GM21576 (cell line): ENCODE results near the gene S100G.
"Not testable (repeated sequence)": the region's sequence is repeated elsewhere in the genome, so short reads cannot be mapped to it uniquely, and the experiment has no call there.

Experiments
- ATAC-seq: cut with Tn5 transposase; IDR thresholded peaks from one replicate; pipeline ENCODE4 v1.9.1; 2021; ENCODE audit warnings: mild to moderate bottlenecking, moderate library complexity; ENCODE audit not compliant: unreplicated experiment

The S100G gene, protein sequence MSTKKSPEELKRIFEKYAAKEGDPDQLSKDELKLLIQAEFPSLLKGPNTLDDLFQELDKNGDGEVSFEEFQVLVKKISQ

GRCh38 chrX:16649858-16650257, at the start of gene S100G:
S100G (plus strand) TSS chrX:16650158; CDS start chrX:16651007, 849 bp downstream.
- ATAC-seq, result no peak

DNA sequence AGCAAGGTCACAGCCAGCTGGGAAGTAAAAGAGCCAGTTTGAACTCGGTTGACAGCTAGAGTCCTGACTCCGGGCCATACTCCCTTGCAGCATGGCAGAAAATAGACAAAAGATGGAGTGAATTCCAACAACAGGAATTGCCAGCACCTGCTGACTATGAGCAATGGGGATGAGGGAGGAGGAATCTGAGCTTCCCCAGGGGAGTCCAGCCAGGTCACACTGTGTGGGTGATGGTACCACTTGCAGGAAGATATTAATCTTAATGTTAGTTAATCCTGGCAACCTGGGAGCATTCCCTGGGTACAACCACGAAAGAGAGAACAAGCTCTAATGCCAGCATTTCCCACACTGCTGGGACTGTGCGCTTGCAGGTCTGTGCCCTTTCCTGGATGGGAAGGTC, 48.1 kb upstream of the S100G start:
- no peak for ATAC-seq

DNA sequence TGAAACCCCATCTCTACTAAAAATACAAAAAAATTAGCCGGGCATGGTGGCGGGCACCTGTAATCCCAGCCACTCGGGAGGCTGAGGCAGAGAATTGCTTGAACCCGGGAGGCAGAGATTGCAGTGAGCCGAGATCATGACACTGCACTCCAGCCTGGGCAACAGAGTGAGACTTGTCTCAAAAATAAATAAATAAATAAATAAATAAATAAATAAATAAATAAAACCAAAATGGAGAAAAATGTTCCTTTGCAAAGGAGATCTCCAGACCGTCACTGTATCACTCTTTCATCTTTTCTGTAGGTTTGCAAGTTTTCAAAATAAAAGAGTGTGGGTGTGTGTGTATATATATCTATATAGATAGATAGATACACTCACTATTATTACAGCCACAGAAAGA, 46.7 kb upstream of the S100G start:
- not testable (repeated sequence) for ATAC-seq

GRCh38 chrX:16603822-16604221, 46.1 kb upstream of the S100G start:
- no peak for ATAC-seq

DNA sequence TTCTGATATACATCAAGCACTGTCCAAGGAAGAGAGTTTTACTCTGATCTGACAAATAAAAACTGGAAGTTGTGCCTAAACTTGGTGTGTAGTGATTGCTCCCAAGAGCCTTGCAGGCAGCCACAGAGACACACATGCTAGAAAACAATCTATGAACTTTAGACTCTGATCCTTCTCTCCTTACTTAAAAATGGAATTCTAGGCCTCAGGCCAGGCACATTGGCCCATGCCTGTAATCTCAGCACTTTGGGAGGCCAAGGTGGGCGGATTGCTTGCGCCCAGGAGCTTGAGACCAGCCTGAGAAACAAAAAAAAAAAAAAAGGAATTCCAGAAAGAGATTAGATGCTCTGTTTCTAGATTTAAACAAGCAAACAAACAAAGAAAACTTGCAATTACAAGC, 45.6 kb upstream of the S100G start:
- ATAC-seq, result no peak

DNA sequence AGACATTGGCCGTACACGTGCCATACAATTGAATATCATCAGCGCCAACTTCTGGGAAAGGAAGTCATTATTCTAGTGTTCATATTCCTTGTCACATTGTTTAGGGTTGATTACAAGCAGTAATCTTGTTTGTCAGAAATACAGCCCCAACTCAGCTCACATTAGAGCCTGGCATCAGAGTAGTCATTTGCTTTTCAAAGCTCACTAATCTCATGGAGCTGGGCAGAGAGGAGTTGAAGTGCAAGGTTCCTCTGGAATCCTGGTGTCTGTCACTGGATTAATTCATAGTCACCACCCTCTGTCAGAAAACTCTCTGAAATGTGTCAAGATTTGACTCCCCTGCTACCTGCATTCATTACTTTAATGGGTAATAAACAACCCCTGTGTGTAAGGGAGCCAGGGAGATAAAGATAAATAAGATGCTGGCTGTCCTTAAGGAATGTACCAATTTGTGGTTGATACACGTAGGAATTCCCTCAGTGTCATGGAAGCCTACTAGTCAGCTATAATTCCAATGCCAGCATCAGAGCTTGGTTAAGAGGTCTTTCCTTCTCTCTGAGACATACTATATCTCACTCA, 43.7 kb upstream of the S100G start:
- no peak for ATAC-seq

DNA sequence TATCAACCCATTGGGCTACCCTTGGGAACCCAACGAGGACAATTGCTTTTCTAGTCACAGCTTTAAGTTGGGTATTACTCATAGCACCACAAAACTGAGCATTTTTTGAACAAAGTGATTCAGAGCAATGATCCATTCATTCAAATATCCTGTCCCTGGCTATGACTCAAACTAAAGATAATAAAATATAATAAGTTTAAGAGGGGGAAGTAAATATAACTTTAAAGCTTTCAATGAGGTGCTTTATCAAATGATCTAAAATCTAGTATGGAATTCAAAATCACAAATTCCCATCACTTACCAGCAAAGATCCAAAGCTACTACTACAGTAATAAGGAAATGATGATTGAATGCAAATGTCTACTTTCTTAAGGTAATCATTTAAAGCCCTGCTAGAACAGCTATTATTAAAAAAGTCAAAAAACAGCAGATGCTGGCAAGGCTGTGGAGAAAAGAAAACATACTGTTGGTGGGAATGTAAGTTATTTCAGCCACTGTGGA, 39.8 kb upstream of the S100G start:
- ATAC-seq, result no peak

DNA sequence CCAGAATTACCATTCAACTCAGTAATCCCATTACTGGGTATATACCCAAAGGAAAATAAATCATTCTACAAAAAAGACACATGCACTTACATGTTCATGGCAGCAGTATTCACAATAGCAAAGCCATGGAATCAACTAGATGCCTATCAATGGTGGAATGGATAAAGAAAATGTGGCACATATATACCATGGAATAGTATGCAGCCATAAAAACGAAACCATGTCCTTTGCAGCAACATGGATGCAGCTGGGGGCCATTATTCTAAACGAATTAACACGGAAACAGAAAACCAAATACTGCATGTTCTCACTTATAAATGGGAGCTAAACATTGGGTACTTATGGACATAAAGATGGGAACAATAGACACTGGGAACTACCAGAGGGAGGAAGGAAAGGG, 39.3 kb upstream of the S100G start:
- not testable (repeated sequence) for ATAC-seq

- no peak for ATAC-seq
Observed at GRCh38 chrX:16612257-16612897, 37.6 kb upstream of the S100G start.

- no peak for ATAC-seq
Observed at GRCh38 chrX:16617382-16617781, 32.6 kb upstream of the S100G start.

GRCh38 chrX:16618422-16618821, 31.5 kb upstream of the S100G start:
- ATAC-seq, result no peak

DNA sequence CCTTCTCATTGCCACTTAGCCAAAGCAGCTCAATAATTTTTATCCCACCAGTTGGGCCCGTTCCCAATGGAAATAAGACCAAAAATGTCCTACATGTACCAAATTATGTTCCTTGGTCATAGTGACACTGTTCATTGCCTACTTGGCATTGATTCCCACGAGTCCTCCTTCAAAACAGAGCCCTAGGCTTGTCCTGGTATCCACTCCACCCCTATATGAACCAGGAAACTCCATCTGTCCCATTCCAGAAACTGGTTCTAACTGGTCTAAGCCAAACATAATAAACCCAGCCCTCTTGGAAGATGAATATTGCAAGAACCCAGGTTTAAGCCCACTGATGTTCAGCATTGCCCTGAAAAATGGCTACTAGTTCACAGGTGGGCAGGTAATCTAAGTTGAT, 30.9 kb upstream of the S100G start:
- ATAC-seq, result no peak

- not testable (repeated sequence) for ATAC-seq
Observed at GRCh38 chrX:16628511-16628910, 21.4 kb upstream of the S100G start.

GRCh38 chrX:16628946-16629595, 20.9 kb upstream of the S100G start:
- no peak for ATAC-seq

DNA sequence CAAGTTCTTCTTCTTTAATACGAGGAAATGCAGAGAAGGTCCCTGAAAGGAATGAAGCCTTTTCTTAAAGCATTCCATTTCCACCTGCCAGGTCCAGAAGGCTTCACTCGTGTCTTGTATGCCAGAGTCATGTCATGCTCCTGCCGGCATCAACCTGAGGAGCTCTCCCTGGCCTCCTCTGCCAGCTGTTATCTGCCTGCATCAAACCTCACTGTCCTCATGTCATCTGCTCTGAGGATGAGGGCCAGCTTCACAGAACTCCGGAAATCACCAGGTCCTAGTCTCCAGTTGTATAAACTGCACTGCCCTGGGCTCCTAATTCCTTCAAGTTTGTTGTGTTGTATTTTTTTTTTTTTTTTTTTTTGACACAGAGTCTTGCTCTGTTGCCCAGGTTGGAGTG, 20.0 kb upstream of the S100G start:
- ATAC-seq, result no peak

DNA sequence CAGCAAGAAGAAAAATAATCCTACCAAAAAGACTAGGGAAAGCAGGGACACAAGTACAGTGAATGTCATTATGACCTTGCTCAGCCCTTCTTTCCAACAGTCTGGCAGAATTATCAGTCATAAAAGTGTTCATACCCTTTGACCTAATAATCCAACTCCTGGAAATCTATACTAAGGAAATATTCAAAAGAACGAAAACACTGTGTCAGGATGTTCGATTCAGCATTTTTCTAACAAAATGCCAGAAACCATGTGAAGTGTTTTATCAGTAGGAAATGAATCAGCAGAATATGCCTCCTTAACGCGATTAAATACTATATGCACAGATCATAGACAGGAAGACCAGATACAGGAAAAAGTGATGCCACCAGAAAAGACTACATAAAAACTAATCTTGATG, 16.2 kb upstream of the S100G start:
- ATAC-seq, result no peak

DNA sequence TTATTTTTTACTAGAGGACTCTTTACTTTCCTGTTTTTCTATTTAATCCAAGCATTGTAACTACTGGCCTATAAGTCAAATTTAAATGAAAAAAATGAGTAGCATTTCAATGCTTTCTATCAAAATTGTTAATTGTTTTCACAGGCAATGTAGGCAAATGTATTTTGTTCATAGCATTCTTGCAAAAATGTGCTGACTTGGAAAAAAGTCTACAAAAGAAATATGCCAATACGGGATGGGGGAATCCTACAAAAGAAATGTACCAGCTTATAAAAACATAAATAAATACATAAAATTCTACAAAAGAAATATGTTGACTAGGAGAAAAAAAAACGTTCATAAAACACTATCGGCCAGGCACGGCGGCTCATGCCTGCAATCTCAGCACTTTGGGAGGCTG, 14.9 kb upstream of the S100G start:
- ATAC-seq, result no peak

- ATAC-seq, result no peak
Observed at GRCh38 chrX:16635596-16635995, 14.4 kb upstream of the S100G start.

- no peak for ATAC-seq
Observed at GRCh38 chrX:16638533-16638932, 11.4 kb upstream of the S100G start.

GRCh38 chrX:16639966-16640365, 10.0 kb upstream of the S100G start:
- no peak for ATAC-seq

DNA sequence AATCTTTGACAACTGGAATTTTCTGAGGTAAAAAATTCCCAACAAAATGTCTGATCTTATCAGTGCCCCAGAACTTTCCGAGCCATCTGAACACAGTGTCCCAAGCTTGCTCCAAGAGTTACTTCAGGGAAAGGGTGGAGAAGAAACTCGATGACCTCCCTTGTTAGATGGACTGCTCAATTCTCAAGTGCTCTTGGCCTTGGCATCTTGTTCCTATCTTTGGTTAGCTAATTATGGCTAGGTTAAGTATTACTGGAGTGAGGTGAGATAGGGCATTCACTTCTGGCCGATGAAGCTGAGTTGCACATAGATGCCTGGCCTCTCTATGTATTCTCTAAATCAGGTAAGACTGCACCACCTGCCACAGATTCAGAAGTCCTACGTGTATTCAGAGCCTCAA, 9.1 kb upstream of the S100G start:
- ATAC-seq, result no peak

- ATAC-seq, result no peak
Observed at GRCh38 chrX:16643176-16643575, 6.8 kb upstream of the S100G start.
